Astrocyte of the hippocampus (primary cell): ENCODE results near the gene MAN2B2.
A peak's percentile ranks its signal among the peaks of the same experiment; 100 is the strongest.
"Not testable (repeated sequence)": the region's sequence is repeated elsewhere in the genome, so short reads cannot be mapped to it uniquely, and the experiment has no call there.

Experiments
- DNase-seq: peaks from one replicate; pipeline ENCODE4 v3.0.0; 2011; ENCODE audit warnings: low read depth, low spot score

The MAN2B2 gene

GRCh38 chr4:6668391-6668790, 93.4 kb downstream of the MAN2B2 start:
- peak; percentile 89 for DNase-seq

- no peak for DNase-seq
Measured at GRCh38 chr4:6671648-6672047, 96.7 kb downstream of the MAN2B2 start.

- no peak for DNase-seq
Measured at GRCh38 chr4:6672131-6672530, 97.1 kb downstream of the MAN2B2 start.

GRCh38 chr4:6672541-6673190, 97.7 kb downstream of the MAN2B2 start:
- not testable (repeated sequence) for DNase-seq
